Measurements from ENCODE around the gene NTSR2.

The NTSR2 gene

DNA sequence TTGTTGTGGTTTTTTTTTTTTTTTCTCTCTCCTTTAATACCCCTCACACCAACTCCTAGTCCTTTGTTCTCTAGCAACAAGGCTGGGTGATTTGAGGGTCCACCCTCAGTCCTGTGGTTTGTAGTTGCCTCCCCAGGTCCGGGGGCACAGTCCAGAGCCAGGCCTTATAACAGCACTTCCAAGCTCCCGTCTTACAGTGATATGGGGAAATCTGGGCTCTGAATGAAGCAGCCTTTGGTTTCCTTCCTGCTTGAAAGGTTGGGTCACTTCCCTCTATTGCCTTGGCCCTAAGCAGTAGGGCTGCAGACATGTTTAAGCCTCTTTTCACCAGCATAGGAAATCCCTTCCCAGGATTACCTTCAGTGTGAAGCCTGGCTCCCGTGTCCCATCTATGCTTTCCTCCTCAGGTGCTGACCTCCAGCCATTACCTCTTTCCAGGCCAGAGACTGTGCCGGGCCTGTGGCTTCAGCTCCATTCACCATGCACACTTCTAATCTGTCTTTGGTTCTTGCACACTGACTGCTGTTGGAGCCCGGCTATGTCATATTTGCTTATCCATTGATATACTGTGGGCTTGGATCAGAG, 21.2 kb upstream of the NTSR2 start:
- TF ChIP-seq, protein P1, sequence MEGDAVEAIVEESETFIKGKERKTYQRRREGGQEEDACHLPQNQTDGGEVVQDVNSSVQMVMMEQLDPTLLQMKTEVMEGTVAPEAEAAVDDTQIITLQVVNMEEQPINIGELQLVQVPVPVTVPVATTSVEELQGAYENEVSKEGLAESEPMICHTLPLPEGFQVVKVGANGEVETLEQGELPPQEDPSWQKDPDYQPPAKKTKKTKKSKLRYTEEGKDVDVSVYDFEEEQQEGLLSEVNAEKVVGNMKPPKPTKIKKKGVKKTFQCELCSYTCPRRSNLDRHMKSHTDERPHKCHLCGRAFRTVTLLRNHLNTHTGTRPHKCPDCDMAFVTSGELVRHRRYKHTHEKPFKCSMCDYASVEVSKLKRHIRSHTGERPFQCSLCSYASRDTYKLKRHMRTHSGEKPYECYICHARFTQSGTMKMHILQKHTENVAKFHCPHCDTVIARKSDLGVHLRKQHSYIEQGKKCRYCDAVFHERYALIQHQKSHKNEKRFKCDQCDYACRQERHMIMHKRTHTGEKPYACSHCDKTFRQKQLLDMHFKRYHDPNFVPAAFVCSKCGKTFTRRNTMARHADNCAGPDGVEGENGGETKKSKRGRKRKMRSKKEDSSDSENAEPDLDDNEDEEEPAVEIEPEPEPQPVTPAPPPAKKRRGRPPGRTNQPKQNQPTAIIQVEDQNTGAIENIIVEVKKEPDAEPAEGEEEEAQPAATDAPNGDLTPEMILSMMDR (conservative IDR thresholded peaks at IDR 0.05): no peak
- no peak overlapping the region for H3K27ac ChIP-seq

DNA sequence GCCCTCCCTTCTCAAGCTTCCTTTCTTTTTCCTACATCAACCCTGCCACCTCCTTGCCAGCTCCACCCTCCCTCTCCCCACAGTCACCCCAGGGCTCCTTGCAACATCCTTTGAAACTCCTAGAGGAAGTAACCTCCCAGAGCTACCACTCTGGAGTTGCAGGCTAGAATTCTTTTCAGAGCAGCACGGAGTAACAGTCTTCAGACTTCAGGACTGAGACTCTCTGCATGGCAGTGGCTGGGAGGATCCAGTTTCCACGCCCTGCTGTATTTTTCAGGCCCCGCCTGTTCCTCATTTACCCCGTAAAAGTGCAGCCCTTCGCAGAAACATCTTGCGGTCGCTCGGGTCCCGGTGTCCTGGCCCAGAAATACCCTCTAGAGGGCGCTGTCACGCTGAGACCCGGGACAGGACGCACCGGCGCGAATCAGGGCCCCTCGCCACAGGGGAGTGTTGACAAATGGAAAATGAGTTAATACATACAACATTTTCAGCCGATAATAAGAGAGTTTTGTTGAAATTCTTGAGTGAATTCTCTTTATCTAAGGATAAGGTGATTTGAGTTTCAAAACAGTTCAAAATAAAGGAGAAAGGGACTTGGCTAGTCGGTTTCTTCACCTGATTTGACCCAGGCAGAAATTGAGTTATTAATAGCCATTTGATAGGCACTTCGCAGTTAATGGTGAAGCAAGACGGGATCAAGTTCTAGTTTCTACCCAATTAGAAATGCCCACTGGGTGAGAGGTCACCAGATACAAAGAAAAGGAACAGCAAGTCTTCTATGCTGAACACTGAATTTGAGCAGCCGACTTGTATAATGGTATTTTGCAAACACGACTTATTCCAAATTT, 18.5 kb upstream of the NTSR2 start:
- peak overlapping the region; percentile 25; the same call in 1 of the 2 replicates for H3K27ac ChIP-seq
- TF ChIP-seq, protein P1 (conservative IDR thresholded peaks at IDR 0.05): peak; percentile 87

DNA sequence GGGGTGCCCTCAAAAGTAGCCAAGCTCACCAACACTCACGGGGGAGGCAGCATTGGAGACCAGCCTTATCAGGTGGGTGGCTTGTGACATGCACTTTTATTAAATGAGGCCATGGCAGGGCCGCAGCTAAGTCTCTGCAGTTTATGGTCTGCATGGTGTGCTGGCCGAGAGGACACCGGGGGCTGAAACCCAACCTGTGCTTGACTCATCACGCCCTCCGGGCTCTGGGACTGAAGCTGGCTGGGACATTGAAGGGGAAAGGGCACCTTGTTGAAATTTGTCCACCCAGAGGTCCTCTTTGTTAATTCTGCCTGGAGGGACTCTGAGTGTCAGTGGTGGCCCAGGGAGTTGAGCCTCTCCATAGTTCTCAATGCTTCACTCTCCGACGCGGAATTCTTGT, 17.7 kb upstream of the NTSR2 start:
- 0 out of 2 replicates have a peak overlapping the region, but pooled peaks have one; percentile 25 for H3K27ac ChIP-seq
- TF ChIP-seq, protein P1 (conservative IDR thresholded peaks at IDR 0.05): no peak

DNA sequence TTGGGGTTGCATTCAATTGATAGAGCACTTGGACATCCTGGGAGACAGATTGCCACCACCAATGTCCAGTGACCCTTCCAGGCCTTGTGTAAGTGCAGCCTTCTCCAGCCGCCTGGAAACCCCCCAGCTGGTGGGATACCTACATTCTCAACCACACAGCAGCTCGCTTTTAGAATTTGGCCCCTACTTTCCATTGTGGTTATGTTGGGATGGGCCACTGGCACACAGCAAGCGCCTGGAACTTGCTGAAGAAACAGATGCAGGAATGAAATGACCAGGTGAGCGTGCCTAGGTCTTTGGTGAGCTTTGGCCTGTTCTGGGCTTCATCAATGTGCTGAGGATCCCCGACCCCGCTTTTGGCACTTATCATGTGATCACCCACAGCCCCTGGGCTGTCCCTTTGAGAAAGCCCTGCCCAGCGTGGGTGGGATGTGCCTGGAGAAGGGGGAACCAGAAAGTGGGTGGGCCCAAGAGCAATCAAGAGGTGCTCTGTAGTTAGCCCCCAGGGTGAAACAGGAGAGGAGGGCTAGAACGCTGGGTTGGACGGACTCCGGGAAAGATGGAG, 16.0 kb upstream of the NTSR2 start:
- H3K27ac ChIP-seq: no peak overlapping the region
- TF ChIP-seq, protein P1 (conservative IDR thresholded peaks at IDR 0.05): no peak

DNA sequence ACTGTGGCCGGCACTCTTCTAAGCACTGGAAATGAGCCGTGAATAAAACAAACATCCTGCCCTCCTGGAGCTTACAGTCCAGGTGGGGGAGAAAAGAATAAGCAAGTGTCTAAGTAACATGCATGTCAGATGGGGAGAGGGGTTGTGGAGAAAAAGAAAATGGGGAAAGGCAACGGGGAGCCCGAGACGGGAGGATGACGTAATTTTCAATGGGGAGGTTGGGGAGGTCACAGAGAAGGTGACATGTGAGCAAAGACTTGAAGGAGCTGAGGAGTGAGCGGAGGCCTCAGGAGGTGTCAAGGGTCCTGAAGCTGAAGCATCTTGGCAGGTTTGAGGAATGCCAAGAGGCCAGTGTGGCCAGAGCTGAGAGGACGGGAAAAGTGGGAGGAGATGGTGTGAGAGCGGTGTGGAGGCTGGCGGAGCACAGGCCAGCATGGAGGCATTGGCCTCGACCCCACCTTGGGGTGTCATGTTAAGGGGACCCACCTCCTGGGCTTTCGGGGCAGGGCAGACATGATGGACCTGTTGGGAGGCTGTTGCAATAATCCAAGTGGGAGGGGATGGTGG, 15.0 kb upstream of the NTSR2 start:
- TF ChIP-seq, protein P1 (conservative IDR thresholded peaks at IDR 0.05): no peak
- H3K27ac ChIP-seq: no peak overlapping the region

DNA sequence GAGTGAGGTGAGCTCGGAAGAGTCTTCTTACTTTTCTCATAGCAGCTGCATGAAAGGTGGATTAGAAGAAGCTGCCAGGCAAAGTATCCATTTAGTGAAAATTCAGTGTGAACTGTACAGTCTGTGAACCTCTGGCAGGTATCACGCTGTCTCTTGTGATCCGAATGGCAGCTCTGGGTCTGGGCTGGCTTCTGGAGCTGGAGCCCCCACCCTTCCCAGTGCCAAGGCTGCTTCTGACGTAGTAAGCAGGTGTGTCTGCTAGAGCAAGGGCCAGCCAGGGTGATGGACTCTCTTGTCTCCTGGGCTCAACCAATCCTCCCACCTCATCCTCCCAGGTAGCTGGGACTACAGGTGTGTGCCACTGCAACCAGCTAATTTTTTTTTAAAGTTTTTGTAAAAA, 14.0 kb upstream of the NTSR2 start:
- TF ChIP-seq, protein P1 (conservative IDR thresholded peaks at IDR 0.05): no peak
- no peak overlapping the region for H3K27ac ChIP-seq

DNA sequence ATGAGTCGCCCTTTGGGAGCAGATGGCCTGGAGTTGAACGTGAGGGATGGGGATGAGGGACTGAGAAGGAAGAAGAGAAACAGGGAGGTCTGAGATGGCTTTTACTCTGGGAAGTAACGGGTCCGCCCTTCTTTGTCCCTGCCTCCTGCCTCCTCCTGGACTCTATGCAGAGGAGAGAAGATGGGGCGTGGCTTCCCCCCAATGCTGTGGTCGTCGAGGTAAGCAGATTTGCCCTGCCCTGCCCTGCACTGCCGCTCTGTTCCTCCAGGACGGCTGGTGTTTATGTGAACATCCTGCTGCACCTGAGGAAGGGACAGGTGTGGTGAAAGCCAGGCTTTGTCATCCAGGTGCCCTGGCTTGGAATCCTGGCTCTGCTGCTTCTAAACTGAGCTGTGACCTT, 13.5 kb upstream of the NTSR2 start:
- no peak overlapping the region for H3K27ac ChIP-seq
- TF ChIP-seq, protein P1 (conservative IDR thresholded peaks at IDR 0.05): no peak

Data from VCaP (cell line).